Nephron progenitor cell (in vitro differentiated cells): Measurements from ENCODE around the gene SSR2.

Experiments used
- DNase-seq: peaks from one replicate; pipeline ENCODE4 v3.0.0; 2021
- H3K27ac Mint-ChIP-seq: 2 replicates; pipeline ENCODE4 v1.8.0; 2021; ENCODE audit warnings: mild to moderate bottlenecking, moderate library complexity, mixed read lengths
- H3K27me3 Mint-ChIP-seq: 2 replicates; pipeline ENCODE4 v1.8.0; 2021; ENCODE audit warnings: mild to moderate bottlenecking, low read depth, mixed read lengths; ENCODE audit not compliant: poor library complexity
- H3K36me3 Mint-ChIP-seq: 2 replicates; pipeline ENCODE4 v1.8.0; 2021; ENCODE audit warnings: low read depth, mixed read lengths
- H3K4me1 Mint-ChIP-seq: 2 replicates; pipeline ENCODE4 v1.8.0; 2021; ENCODE audit warnings: mixed read lengths
- H3K4me3 Mint-ChIP-seq: 2 replicates; pipeline ENCODE4 v1.8.0; 2021; ENCODE audit warnings: mild to moderate bottlenecking, moderate library complexity, mixed read lengths
- H3K9me3 Mint-ChIP-seq: 2 replicates; pipeline ENCODE4 v1.8.0; 2021; ENCODE audit warnings: mild to moderate bottlenecking, moderate library complexity, mixed read lengths
- CTCF ChIP-seq: fragments of 200-600 bp; sonication (generic); IDR thresholded peaks from 2 replicates; pipeline ENCODE4 v1.5.0; 2021; ENCODE audit warnings: antibody characterized with exemption

Gene SSR2

GRCh38 chr1:155964193-155964592 is 56.6 kb downstream of the SSR2 start:
- TF ChIP-seq CTCF: no peak
- Mint-ChIP-seq H3K4me1 (peaks cover 66% of the 10 kb centered on the region), H3K36me3 (peaks cover 48% of the 10 kb centered on the region)

GRCh38 chr1:155962599-155963211 is 58.0 kb downstream of the SSR2 start:
- TF ChIP-seq CTCF: no peak
- Mint-ChIP-seq H3K36me3 (peaks cover 51% of the 10 kb centered on the region), H3K27me3 (no peaks in the 10 kb centered on the region), H3K27ac (peak overlapping the region; percentile 16), H3K9me3 (no peaks in the 10 kb centered on the region), H3K4me3 (no peak overlapping the region), H3K4me1 (peaks cover 51% of the 10 kb centered on the region)
- DNase-seq: no peak

More at GRCh38 chr1:155964193-155964592, 56.6 kb downstream of the SSR2 start:
- Mint-ChIP-seq H3K27ac (peak overlapping the region; percentile 97), H3K9me3 (no peaks in the 10 kb centered on the region), H3K27me3 (no peaks in the 10 kb centered on the region), H3K4me3 (no peak overlapping the region)
- no peak for DNase-seq

- Mint-ChIP-seq H3K36me3 (peaks cover 59% of the 10 kb centered on the region), H3K9me3 (no peaks in the 10 kb centered on the region), H3K27me3 (no peaks in the 10 kb centered on the region), H3K27ac (peak overlapping the region; percentile 96), H3K4me3 (no peak overlapping the region), H3K4me1 (peaks cover 43% of the 10 kb centered on the region)
- TF ChIP-seq CTCF: no peak
- DNase-seq: no peak
Observed at GRCh38 chr1:155961937-155962336, 58.8 kb downstream of the SSR2 start.

- DNase-seq: no peak
- Mint-ChIP-seq H3K27ac (peak overlapping the region; percentile 96), H3K27me3 (no peaks in the 10 kb centered on the region), H3K9me3 (no peaks in the 10 kb centered on the region), H3K4me1 (peaks cover 26% of the 10 kb centered on the region), H3K36me3 (peaks cover 63% of the 10 kb centered on the region), H3K4me3 (no peak overlapping the region)
- no peak for TF ChIP-seq CTCF
Observed at GRCh38 chr1:155960081-155960745, 60.5 kb downstream of the SSR2 start.
